PC-9 (cell line): ENCODE data around the gene MRO. TPM values are rescaled to one million over a fixed set of nuclear protein-coding genes. Genes with fewer than 3 reads are reported as not detected.

Experiments used
- BruUV-seq: library from RNA; stranded (reverse); fragments of 400-500 nt; replicated peaks from 2 replicates; lab custom pipeline; 2021; lab: Mats Ljungman, UMichigan
- CTCF ChIA-PET: fragments of 300-600 bp; sonication (Branson Sonifier 250); formaldehyde crosslinking; loops from one replicate; lab custom pipeline; 2022; ENCODE audit warnings: antibody characterized with exemption; lab: Charles Lee
- POLR2A ChIA-PET: fragments of 300-600 bp; sonication (Branson Sonifier 250); formaldehyde crosslinking; loops from one replicate; lab custom pipeline; 2022; ENCODE audit warnings: antibody characterized with exemption; ENCODE audit not compliant: unreplicated experiment; lab: Charles Lee
- DNase-seq, 2 experiments: peaks; one replicate each; pipeline versions ENCODE4 v3.0.0 to v3.0.0-alpha.2; 2015 to 2022; ENCODE audit warnings: mixed read lengths in 1 of 2
- H2AFZ ChIP-seq: fragments of 200-600 bp; sonication (generic); 2 replicates; pipeline ENCODE4 v1.8.1; 2017; ENCODE audit warnings: antibody characterized with exemption
- H3F3A ChIP-seq: fragments of 200-600 bp; sonication (generic); 2 replicates; pipeline ENCODE4 v1.8.1; 2017; ENCODE audit warnings: antibody characterized with exemption, mild to moderate bottlenecking, low read depth; ENCODE audit not compliant: insufficient read depth
- H3K27ac ChIP-seq: fragments of 200-600 bp; sonication (generic); 2 replicates; pipeline ENCODE4 v1.6.1; 2016; ENCODE audit warnings: mixed run types
- H3K27me3 ChIP-seq: fragments of 200-600 bp; sonication (generic); 2 replicates; pipeline ENCODE4 v1.6.1; 2016; ENCODE audit warnings: low read depth, mixed run types; ENCODE audit not compliant: insufficient read depth
- H3K36me3 ChIP-seq: fragments of 200-600 bp; sonication (generic); 2 replicates; pipeline ENCODE4 v1.6.1; 2016; ENCODE audit warnings: low read depth, mixed run types
- H3K4me1 ChIP-seq: fragments of 200-600 bp; sonication (generic); replicated peaks from 2 replicates; pipeline ENCODE4 v1.6.1; 2016; ENCODE audit warnings: mixed run types; ENCODE audit not compliant: insufficient read depth
- H3K4me2 ChIP-seq: fragments of 200-600 bp; sonication (generic); 2 replicates; pipeline ENCODE4 v1.6.1; 2017; ENCODE audit warnings: mixed run types
- H3K4me3 ChIP-seq: fragments of 200-600 bp; sonication (generic); 2 replicates; pipeline ENCODE4 v1.6.1; 2016; ENCODE audit warnings: mixed run types
- H3K79me2 ChIP-seq: fragments of 200-600 bp; sonication (generic); 2 replicates; pipeline ENCODE4 v1.6.1; 2017; ENCODE audit warnings: low read depth, mixed run types
- H3K9me2 ChIP-seq: fragments of 200-600 bp; sonication (generic); 2 replicates; pipeline ENCODE4 v1.8.1; 2017; ENCODE audit warnings: mild to moderate bottlenecking; ENCODE audit not compliant: insufficient read depth
- H3K9me3 ChIP-seq: fragments of 200-600 bp; sonication (generic); 2 replicates; pipeline ENCODE4 v1.8.1; 2016; ENCODE audit warnings: low read depth; ENCODE audit not compliant: insufficient read depth
- H4K20me1 ChIP-seq: fragments of 200-600 bp; sonication (generic); 2 replicates; pipeline ENCODE4 v1.8.1; 2017; ENCODE audit not compliant: insufficient read depth
- EZH2 ChIP-seq: fragments of 200-600 bp; sonication (generic); IDR thresholded peaks from 2 replicates; pipeline ENCODE4 v1.8.0; 2017; ENCODE audit warnings: antibody characterized with exemption, low read depth
- intact Hi-C: fragments of 100-400 bp; cut with micrococcal nuclease; formaldehyde crosslinking; loops from one replicate; pipeline ENCODE4 v1.10.0; 2022; ENCODE audit not compliant: unreplicated experiment
- total RNA-seq: library from RNA; stranded (reverse); gene quantifications from 2 replicates; pipeline ENCODE4 v1.2.3, GENCODE V29; 2021
- TF ChIP-seq, protein P1 (sequence below): fragments of 200-600 bp; sonication (generic); conservative IDR thresholded peaks from 2 replicates; pipeline ENCODE4 v1.6.1; 2017; ENCODE audit warnings: mixed run types, antibody characterized with exemption, mild to moderate bottlenecking, moderate library complexity

The MRO gene
- total RNA-seq, 1 experiment from 2014 or later, result not detected

- H3K27ac ChIP-seq, result no peak overlapping the region
- CTCF ChIA-PET, result no interaction called here
- no peak overlapping the region for H3K4me3 ChIP-seq
- no peaks in the 10 kb centered on the region for H3F3A ChIP-seq
- H3K4me1 ChIP-seq, result no peaks in the 10 kb centered on the region
- no peak for DNase-seq
- H4K20me1 ChIP-seq, result no peaks in the 10 kb centered on the region
- H2AFZ ChIP-seq, result no peak overlapping the region
- POLR2A ChIA-PET, result no interaction called here
- H3K27me3 ChIP-seq, result no peaks in the 10 kb centered on the region; the same call in 1 of the 2 replicates
- H3K9me3 ChIP-seq, result no peaks in the 10 kb centered on the region
- intact Hi-C loops, result no loop called here
- no peaks in the 10 kb centered on the region for H3K79me2 ChIP-seq
- BruUV-seq, result no TSS peak
- no peaks in the 10 kb centered on the region for H3K36me3 ChIP-seq
- H3K4me2 ChIP-seq, result no peak overlapping the region
- TF ChIP-seq, protein P1, sequence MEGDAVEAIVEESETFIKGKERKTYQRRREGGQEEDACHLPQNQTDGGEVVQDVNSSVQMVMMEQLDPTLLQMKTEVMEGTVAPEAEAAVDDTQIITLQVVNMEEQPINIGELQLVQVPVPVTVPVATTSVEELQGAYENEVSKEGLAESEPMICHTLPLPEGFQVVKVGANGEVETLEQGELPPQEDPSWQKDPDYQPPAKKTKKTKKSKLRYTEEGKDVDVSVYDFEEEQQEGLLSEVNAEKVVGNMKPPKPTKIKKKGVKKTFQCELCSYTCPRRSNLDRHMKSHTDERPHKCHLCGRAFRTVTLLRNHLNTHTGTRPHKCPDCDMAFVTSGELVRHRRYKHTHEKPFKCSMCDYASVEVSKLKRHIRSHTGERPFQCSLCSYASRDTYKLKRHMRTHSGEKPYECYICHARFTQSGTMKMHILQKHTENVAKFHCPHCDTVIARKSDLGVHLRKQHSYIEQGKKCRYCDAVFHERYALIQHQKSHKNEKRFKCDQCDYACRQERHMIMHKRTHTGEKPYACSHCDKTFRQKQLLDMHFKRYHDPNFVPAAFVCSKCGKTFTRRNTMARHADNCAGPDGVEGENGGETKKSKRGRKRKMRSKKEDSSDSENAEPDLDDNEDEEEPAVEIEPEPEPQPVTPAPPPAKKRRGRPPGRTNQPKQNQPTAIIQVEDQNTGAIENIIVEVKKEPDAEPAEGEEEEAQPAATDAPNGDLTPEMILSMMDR, result no peak
- TF ChIP-seq EZH2, result no peak
- H3K9me2 ChIP-seq, result no peaks in the 10 kb centered on the region
Measured at GRCh38 chr18:50790241-50790640, 29.6 kb downstream of the MRO start.

- no peak for DNase-seq
- Histone ChIP-seq H3K27me3 (no peaks in the 10 kb centered on the region), H3K79me2 (no peaks in the 10 kb centered on the region), H3K4me2 (no peak overlapping the region), H4K20me1 (no peaks in the 10 kb centered on the region), H3K36me3 (no peaks in the 10 kb centered on the region), H3K27ac (no peak overlapping the region), H2AFZ (no peak overlapping the region), H3F3A (no peaks in the 10 kb centered on the region), H3K9me2 (no peaks in the 10 kb centered on the region), H3K9me3 (no peaks in the 10 kb centered on the region), H3K4me1 (no peaks in the 10 kb centered on the region), H3K4me3 (no peak overlapping the region)
- CTCF ChIA-PET, result no interaction called here
- POLR2A ChIA-PET, result no interaction called here
- intact Hi-C loops, result no loop called here
- TF ChIP-seq EZH2, result no peak
- TF ChIP-seq, protein P1, result no peak
- no TSS peak for BruUV-seq
Measured at GRCh38 chr18:50788284-50788683, 31.5 kb downstream of the MRO start.

DNA sequence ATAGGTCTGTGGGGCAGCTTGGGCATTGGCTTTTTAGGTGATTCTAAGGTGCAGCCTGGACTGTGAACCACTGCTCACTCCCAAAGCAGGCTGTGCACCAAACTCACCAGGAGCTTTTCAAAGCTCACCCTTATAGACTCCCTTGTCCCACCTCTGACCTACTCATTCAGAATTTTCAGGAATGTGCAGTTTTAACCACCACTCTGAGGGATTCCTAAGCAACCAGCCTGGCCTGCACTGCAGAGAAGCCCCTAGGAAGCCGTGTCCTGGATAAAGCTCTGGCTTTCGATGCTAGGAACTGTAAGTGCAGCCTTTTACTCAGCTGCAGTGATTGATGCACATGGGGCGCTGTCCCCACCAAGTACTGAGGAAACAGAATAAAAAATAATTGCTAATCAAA lies 33.0 kb downstream of the MRO start:
- H3K9me3 ChIP-seq, result no peaks in the 10 kb centered on the region
- ChIA-PET POLR2A (no interaction called here), CTCF (no interaction called here)
- no peaks in the 10 kb centered on the region for H3K27me3 ChIP-seq
- no TSS peak for BruUV-seq
- TF ChIP-seq, protein P1, result no peak
- TF ChIP-seq EZH2, result no peak
- H4K20me1 ChIP-seq, result no peaks in the 10 kb centered on the region
- no peaks in the 10 kb centered on the region for H3K79me2 ChIP-seq
- no peaks in the 10 kb centered on the region for H3F3A ChIP-seq
- no peak overlapping the region for H2AFZ ChIP-seq
- H3K36me3 ChIP-seq, result no peaks in the 10 kb centered on the region
- H3K4me2 ChIP-seq, result no peak overlapping the region
- DNase-seq, result no peak
- no peaks in the 10 kb centered on the region for H3K9me2 ChIP-seq
- intact Hi-C loops, result no loop called here
- H3K27ac ChIP-seq, result no peak overlapping the region
- no peaks in the 10 kb centered on the region for H3K4me1 ChIP-seq
- no peak overlapping the region for H3K4me3 ChIP-seq
